AG08396 (cell line): ENCODE data around the gene CA6.
A peak's percentile ranks its signal among the peaks of the same experiment; 100 is the strongest.
"Not testable (repeated sequence)": the region's sequence is repeated elsewhere in the genome, so short reads cannot be mapped to it uniquely, and the experiment has no call there.

Experiments
- DNase-seq: peaks from one replicate; pipeline ENCODE4 v3.0.0; 2012; ENCODE audit warnings: low spot score, mixed read lengths

Gene CA6

DNA sequence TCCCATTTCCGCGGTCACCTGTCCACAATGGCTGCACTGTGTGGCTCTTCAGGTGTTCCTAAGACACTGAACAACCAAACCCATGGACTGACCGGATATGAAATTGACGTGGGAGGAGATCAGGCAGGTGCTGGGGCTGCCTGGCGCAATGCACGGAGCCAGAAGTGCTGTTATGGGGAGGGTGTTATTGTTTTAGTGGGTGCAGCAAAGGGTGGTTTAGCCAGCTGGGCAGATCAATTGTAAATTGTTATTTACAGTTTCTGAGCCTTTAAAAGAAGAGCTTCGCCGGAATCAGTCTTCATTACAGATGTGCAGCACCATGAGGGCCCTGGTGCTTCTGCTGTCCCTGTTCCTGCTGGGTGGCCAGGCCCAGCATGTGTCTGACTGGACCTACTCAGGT, at the start of gene CA6:
Gene CA6 (plus strand): TSS at position 301 of the 400 bp plus-strand sequence. CDS start 19 bp downstream, at position 320.
- DNase-seq, result no peak

DNA sequence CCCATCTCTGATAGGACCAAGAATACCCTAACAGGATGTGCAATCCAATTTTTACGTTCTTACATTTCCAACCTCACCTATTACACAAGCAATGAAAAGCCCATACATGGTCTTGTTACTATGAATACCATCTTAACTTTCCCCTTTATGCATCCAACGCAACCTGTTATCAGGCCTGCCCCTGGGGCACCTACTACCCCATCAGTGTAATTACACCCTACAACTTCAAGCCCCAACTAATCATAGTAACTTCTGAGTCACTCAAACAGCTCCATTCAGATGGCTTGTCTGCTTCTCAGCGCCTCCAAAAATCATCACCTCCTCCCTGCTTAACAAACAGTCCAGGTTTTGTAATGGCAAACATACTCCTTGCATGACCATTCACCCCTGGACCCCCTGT, 48.9 kb upstream of the CA6 start:
- DNase-seq, result not testable (repeated sequence)

DNA sequence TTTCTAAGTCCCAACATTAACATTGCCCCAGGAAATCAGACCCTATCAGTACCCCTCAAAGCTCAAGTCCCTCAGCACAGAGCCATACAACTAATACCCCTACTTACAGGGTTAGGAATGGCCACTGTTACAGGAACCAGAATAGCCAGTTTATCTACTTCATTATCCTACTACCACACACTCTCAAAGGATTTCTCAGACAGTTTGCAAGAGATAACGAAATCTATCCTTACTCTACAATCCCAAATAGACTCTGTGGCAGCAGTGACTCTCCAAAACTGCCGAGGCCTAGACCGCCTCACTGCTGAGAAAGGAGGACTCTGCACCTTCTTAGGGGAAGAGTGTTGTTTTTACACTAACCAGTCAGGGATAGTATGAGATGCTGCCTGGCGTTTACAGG, 48.2 kb upstream of the CA6 start:
- not testable (repeated sequence) for DNase-seq

DNA sequence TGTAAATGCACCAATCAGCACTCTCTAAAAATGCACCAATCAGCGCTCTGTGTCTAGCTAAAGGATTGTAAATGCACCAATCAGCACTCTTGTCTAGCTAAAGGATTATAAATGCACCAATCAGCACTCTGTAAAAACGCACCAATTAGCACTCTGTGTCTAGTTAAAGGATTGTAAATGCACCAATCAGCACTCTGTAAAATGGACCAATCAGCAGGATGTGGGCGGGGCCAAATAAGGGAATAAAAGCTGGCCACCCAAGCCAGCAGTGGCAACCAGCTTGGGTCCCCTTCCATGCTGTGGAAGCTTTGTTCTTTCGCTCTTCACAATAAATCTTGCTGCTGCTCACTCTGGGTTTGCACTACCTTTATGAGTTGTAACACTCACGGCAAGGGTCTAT, 47.2 kb upstream of the CA6 start:
- DNase-seq, result not testable (repeated sequence)

DNA sequence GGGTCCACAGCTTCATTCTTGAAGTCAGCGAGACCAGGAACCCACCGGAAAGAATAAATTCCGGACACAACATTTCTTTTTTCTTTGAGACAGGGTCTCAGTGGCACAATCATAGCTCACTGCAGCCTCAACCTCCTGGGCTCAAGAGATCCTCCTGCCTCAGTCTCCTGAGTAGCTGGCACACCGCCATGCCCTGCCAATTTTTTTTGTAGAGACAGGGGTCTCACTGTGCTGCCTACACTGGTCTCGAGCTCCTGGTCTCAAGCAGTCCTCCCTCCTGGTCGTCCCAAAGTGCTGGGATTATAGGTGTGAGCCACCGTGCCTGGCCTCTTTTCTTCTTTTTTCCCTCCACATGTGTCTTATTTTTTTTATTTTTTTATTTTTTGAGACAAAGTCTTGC, 46.6 kb upstream of the CA6 start:
- DNase-seq, result no peak

DNA sequence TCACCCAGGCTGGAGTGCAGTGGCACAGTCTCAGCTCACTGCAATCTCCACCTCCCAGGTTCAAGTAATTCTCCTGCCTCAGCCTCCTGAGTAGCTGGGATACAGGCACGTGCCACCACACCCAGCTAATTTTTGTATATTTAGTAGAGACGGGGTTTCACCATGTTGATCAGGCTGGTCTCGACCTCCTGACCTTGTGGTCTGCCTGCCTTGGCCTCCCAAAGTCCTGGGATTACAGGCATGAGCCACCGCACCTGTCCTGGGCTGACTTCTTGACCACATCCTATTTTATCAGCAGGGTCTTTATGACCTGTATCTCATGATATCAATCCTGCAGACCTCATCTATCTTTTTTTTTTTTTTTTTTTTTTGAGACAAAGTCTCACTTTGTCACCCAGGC, 45.0 kb upstream of the CA6 start:
- DNase-seq, result not testable (repeated sequence)

DNA sequence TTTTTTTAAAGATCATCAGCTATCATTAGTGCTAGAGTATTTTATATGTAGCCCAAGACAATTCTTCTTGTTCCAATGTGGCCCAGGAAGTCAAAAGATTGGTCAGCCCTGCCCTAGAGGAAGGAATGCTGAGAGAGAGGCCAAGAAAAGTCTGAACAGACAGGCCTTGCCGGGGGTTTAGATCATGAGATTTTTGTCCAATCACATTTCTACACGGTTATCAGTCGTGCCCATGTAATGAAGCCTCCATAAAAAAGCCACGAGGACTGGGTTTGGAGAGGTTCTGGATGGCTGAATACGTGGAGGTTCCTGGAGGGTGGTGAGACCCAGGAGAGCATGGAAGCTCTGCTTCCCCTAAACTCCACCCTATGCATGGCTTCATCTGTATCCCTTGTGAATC, 42.9 kb upstream of the CA6 start:
- DNase-seq, result peak; percentile 47

- no peak for DNase-seq
Observed at GRCh38 chr1:8903410-8903809, 42.3 kb upstream of the CA6 start.

- peak; percentile 91 for DNase-seq
Observed at GRCh38 chr1:8903908-8904650, 41.6 kb upstream of the CA6 start.

DNA sequence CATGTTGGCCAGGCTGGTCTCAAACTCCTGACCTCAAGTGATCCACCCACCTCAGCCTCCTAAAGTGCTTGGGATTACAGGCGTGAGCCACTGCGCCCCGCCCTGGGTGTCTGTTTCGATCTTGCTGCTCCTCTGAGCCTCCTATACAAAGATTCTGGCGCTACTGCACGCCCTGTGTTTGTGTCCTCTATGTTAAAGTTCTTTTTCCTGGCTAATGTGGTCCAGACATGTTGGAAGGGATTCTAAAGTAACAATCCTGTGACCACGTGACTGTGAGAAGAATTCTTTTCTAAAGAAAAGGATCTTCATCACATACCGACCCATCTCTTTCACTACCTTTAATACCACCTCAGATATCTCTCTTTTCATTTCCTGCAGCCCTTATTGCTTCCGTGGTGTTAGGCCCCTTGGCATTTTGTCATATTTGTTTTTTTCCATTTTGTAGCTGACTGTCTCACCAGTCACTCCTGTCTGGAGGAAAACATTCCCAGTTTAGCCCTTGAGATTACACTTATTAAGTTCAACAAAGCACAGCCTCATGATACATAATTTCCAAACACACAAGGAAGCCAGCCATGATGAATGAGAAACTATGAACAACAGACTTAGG, 40.0 kb upstream of the CA6 start:
- DNase-seq, result no peak

GRCh38 chr1:8908388-8909151, 37.1 kb upstream of the CA6 start:
- no peak for DNase-seq

GRCh38 chr1:8910331-8910730, 35.3 kb upstream of the CA6 start:
- DNase-seq, result no peak

- no peak for DNase-seq
Observed at GRCh38 chr1:8910914-8911313, 34.8 kb upstream of the CA6 start.

GRCh38 chr1:8911416-8912309, 34.0 kb upstream of the CA6 start:
- DNase-seq, result no peak

DNA sequence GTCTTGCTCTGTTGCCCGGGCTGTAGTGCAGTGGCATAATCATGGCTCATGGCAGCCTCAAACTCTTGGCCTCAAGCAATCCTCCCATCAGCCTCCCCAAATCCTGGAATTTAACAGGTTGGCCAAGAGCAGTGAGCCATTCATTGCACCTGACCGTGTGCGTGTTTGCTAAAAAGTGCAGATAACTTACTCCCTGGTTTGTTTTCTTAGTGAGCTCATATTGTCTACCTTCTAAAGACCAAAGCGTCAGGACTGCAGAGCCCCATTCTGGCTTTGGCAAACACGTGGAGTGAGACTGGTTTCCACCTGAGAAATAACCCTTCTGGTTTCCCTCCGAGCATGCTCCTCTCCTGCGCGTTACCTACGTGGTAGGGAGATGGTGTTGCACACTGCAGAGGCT, 32.2 kb upstream of the CA6 start:
- DNase-seq, result no peak

- DNase-seq, result no peak
Observed at GRCh38 chr1:8914466-8914865, 31.2 kb upstream of the CA6 start.

GRCh38 chr1:8915446-8915845, 30.2 kb upstream of the CA6 start:
- DNase-seq, result no peak

DNA sequence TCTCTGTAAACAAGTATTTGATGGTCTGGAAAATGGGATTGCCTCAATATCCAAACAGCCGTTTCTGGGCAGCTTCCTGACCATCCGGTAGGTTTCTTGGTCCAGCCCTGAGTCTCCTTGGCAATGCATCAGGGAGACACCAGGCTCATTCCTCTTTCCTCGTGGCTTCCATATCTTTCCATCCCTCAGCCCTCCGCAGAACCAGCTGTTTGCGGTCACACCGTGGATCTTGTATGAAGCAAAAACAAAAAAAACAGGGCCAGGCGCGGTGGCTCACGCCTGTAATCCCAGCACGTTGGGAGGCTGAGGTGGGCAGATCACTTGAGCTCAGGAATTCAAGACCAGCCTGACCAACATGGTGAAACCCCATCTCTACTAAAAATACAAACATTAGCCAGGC, 28.1 kb upstream of the CA6 start:
- not testable (repeated sequence) for DNase-seq

GRCh38 chr1:8922962-8923361, 22.7 kb upstream of the CA6 start:
- no peak for DNase-seq

DNA sequence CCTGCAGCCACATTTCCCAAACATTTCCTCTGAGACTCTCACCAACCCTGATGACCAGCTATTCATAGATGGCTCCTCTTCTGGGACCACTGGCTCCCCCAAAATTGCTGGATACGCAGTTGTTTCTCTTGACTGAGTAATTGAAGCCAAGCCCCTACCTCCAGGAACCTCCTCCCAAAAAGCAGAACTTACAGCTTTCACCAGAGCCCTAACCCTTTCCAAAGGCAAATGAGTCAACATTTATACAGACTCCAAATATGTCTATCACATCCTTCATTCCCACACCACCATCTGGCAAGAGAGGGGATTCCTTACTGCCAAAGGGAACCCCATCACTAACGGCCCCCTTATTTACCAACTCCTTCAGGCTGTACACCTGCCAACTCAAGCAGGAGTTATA, 20.3 kb upstream of the CA6 start:
- no peak for DNase-seq

DNA sequence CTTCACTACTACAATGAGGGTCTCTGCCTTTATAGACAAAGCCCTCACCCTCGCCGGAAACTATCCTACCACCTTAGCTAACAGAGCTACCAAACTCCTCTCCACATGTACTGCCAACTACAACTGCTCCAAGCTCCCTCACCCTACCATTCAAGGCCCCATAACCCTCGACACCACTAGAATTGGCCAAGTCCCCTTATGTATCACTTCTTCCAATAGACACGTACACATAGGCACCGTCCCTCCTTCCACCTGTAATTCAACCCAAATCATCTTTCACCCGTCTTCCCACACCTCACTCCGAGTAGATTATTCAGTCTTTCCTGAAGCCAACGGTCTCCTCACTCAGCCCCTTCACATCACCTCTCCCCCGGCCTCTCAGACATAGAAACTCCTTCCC, 19.7 kb upstream of the CA6 start:
- no peak for DNase-seq
